ENCODE measurements around the gene DYRK1A. TPM values are rescaled to one million over a fixed set of nuclear protein-coding genes. Genes with fewer than 3 reads are reported as not detected.

The DYRK1A gene
- total RNA-seq, 5 donors from 2014 or later (not counting 1 experiment from before 2014, with no cell fraction given) = 113 to 149 (median 115) TPM

DNA sequence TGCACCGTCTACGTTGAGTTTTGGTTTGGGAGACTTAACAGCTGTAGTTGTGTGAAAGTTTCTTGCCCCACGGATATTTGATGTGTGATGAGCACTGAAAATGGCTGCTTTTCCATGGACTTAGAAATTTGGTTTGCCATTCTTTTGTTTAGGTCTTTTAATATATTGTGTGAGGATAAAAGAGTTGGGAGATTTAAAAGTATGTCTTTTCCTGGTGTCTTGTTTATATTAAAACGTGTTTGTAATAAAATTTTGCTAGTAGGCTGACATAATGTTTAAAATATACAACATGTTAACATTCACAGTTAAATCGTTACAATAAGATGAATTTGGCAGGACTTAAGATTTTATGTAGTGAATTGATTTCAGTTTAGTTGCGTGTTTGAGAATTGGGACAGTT lies 106.9 kb downstream of the DYRK1A start:
- peaks cover 82 to 91% (median 85%) of the 10 kb centered on the region in 3 donors for H3K4me1 Mint-ChIP-seq
- H3K36me3 Mint-ChIP-seq = peaks cover 36% of the 10 kb centered on the region
- H3K36me3 ChIP-seq (ENCODE audit: control insufficient read depth in 2 of 2, extremely low read depth in 1 of 2, insufficient read depth in 1 of 2, low read length in 1 of 2) = peaks cover 0 to 6% of the 10 kb centered on the region in 2 donors
- POLR2A ChIA-PET = interaction anchor here in 1 of 2 donors (0.5 kb wide), 1 partner anchor 481 kb away, joined by 3 read pairs; no protein-coding TSS in a partner anchor
- DNase-seq = no peak
- H3K4me1 ChIP-seq (ENCODE audit: control insufficient read depth in 1 of 2, extremely low read depth in 1 of 2, insufficient read depth in 2 of 2, low read length in 2 of 2) = peaks cover 11 to 27% of the 10 kb centered on the region in 2 experiments
- H3K27me3 ChIP-seq (replicated peaks in 1 of 2; ENCODE audit: control insufficient read depth in 2 of 2, extremely low read depth in 1 of 2, insufficient read depth in 2 of 2, low read length in 1 of 2) = no peaks in the 10 kb centered on the region
- H3K4me3 Mint-ChIP-seq = no peak overlapping the region
- H3K9me3 ChIP-seq = no peaks in the 10 kb centered on the region
- no peaks in the 10 kb centered on the region for H3K27me3 Mint-ChIP-seq
- H3K27ac Mint-ChIP-seq = no peak overlapping the region
- H3K27ac ChIP-seq (ENCODE audit: low read length) = no peak overlapping the region
- H3K4me3 ChIP-seq (ENCODE audit: control insufficient read depth in 1 of 2, extremely low read depth in 1 of 2, low read length in 1 of 2) = no peak overlapping the region
- ATAC-seq (replicated peaks in 1 of 4) = no peak
- no peaks in the 10 kb centered on the region for H3K9me3 Mint-ChIP-seq
- CTCF ChIA-PET = no interaction called here
- 80% methylated on average over 1 of the region's 6 CpGs for WGBS (ENCODE audit: insufficient coverage)

DNA sequence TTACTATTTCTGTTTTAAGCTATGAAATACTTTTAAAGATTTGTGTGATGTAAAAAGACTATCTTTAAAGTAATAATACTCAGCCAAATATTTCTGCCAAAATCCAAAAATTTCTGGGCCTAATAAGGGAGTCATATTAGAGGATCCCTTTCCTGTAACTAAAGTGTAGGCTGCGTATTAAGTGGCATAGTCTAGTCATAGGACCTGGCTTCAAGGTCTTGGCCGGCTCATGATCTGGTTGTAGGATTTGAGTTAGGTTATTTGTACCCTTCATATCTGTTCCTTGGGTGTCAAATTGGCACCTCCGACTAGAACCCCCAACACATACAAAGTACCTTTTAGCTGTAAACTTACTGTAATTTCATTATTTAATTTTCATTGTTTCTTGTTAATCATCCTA lies 107.8 kb downstream of the DYRK1A start:
- ChIA-PET POLR2A (interaction anchor here in 1 of 2 donors (0.5 to 0.6 kb wide), 4 partner anchors 20 to 482 kb away, joined by 3 to 4 read pairs (median 3); no protein-coding TSS in a partner anchor), CTCF (interaction anchor here in 1 of 2 donors (0.5 to 2.0 kb wide), 4 partner anchors 10 to 98 kb away, joined by 3 to 10 read pairs (median 4); no protein-coding TSS in a partner anchor)
- H3K27me3 ChIP-seq (replicated peaks in 1 of 2; ENCODE audit: control insufficient read depth in 2 of 2, extremely low read depth in 1 of 2, insufficient read depth in 2 of 2, low read length in 1 of 2) = no peaks in the 10 kb centered on the region
- H3K27ac ChIP-seq (ENCODE audit: low read length) = no peak overlapping the region
- no peak for ATAC-seq (replicated peaks in 1 of 4)
- Mint-ChIP-seq H3K27ac (peak overlapping the region in 1 of 2 donors; percentile 5), H3K9me3 (no peaks in the 10 kb centered on the region), H3K4me3 (no peak overlapping the region), H3K27me3 (no peaks in the 10 kb centered on the region), H3K4me1 (peaks cover 77 to 83% (median 81%) of the 10 kb centered on the region in 3 donors), H3K36me3 (peaks cover 28% of the 10 kb centered on the region)
- H3K9me3 ChIP-seq = no peaks in the 10 kb centered on the region
- H3K4me3 ChIP-seq (ENCODE audit: control insufficient read depth in 1 of 2, extremely low read depth in 1 of 2, low read length in 1 of 2) = no peak overlapping the region
- H3K4me1 ChIP-seq (ENCODE audit: control insufficient read depth in 1 of 2, extremely low read depth in 1 of 2, insufficient read depth in 2 of 2, low read length in 2 of 2) = peaks cover 11 to 26% of the 10 kb centered on the region in 2 experiments
- no peak for DNase-seq
- no CpG with 5 or more reads among the region's 3 CpGs for WGBS (ENCODE audit: insufficient coverage)
- peaks cover 0 to 7% of the 10 kb centered on the region in 2 donors for H3K36me3 ChIP-seq (ENCODE audit: control insufficient read depth in 2 of 2, extremely low read depth in 1 of 2, insufficient read depth in 1 of 2, low read length in 1 of 2)

DNA sequence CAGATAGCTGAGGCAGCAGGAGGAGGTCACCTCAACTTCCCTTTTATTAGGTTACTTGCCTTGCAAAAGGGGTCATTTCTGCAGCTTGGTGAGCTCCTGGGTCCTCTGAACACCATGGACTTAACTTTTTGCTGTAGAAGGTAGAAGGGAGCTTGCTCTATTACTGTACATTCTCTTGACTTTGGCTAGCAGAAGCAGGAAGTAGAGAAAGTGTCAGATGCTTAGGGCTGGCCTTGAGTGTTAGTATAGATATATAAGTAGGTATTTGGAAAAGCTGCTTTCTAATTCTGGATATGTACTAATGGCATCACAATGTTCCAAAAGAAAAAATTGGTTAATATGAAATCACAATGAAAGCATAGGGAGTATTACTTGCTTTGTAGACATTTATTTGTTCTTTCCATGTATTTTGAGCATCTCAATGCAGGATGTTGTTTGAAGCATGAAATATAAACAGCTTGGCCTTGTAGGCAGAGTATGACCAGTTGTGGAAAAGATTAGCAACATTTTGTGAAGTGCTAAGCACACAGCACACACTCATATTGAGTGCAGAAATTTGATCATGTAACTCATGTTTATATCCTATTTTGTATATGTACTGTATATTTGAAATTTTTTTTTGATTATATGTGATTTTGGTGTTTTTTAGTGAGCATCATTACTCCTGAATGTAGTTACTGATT lies 108.8 kb downstream of the DYRK1A start:
- H3K4me3 Mint-ChIP-seq = peak overlapping the region in 1 of 3 donors; percentile 25
- ATAC-seq (replicated peaks in 1 of 4) = peak; percentile 45 to 74 (median 65)

DNA sequence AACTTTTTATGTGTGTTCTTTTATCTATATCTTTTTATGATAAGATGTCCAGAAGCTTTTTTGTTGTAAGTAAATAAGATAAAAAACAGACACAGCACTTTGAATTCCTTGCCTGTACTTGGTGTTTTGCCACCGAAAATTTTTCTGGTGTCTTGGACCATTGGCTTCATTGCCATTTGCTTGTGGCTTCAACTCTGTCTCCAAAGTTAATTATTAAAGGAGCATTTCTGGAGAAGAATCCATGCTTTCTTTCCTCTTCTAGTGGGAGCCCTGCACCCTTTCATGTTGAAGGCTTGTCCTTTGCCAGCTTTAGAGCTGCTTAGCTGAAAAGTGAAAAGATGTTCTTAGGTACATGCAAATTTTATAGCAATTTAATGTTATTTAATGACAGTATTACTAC lies 112.2 kb downstream of the DYRK1A start:
- no peaks in the 10 kb centered on the region for H3K27me3 Mint-ChIP-seq
- no peak for ATAC-seq (replicated peaks in 1 of 4)
- Histone ChIP-seq H3K36me3 (ENCODE audit: control insufficient read depth in 2 of 2, extremely low read depth in 1 of 2, insufficient read depth in 1 of 2, low read length in 1 of 2) (peaks cover 0 to 29% of the 10 kb centered on the region in 2 donors), H3K27ac (ENCODE audit: low read length) (no peak overlapping the region), H3K27me3 (replicated peaks in 1 of 2; ENCODE audit: control insufficient read depth in 2 of 2, extremely low read depth in 1 of 2, insufficient read depth in 2 of 2, low read length in 1 of 2) (no peaks in the 10 kb centered on the region), H3K4me1 (ENCODE audit: control insufficient read depth in 1 of 2, extremely low read depth in 1 of 2, insufficient read depth in 2 of 2, low read length in 2 of 2) (peaks cover 11 to 14% of the 10 kb centered on the region in 2 experiments), H3K4me3 (ENCODE audit: control insufficient read depth in 1 of 2, extremely low read depth in 1 of 2, low read length in 1 of 2) (no peak overlapping the region), H3K9me3 (no peaks in the 10 kb centered on the region)
- WGBS (ENCODE audit: insufficient coverage) = no CpG with 5 or more reads among the region's 1 CpG
- no peaks in the 10 kb centered on the region for H3K9me3 Mint-ChIP-seq
- no peak for DNase-seq
- CTCF ChIA-PET = interaction anchor here (0.5 to 1.4 kb wide), 4 partner anchors 12 to 27 kb away, joined by 3 to 10 read pairs (median 4); no protein-coding TSS in a partner anchor
- POLR2A ChIA-PET = interaction anchor here in 1 of 2 donors (0.8 kb wide), 2 partner anchors 10 to 72 kb away, joined by 3 to 20 read pairs; no protein-coding TSS in a partner anchor
- no peak overlapping the region for H3K4me3 Mint-ChIP-seq
- H3K27ac Mint-ChIP-seq = no peak overlapping the region
- H3K4me1 Mint-ChIP-seq = peaks cover 42 to 54% (median 47%) of the 10 kb centered on the region in 3 donors
- peaks cover 24% of the 10 kb centered on the region for H3K36me3 Mint-ChIP-seq

More for the DNA sequence above, 108.8 kb downstream of the DYRK1A start:
- Mint-ChIP-seq H3K9me3 (no peaks in the 10 kb centered on the region), H3K4me1 (peaks cover 69 to 75% (median 74%) of the 10 kb centered on the region in 3 donors), H3K27ac (peak overlapping the region; percentile 5 to 71), H3K36me3 (peaks cover 27% of the 10 kb centered on the region), H3K27me3 (no peaks in the 10 kb centered on the region)
- no peak overlapping the region for H3K4me3 ChIP-seq (ENCODE audit: control insufficient read depth in 1 of 2, extremely low read depth in 1 of 2, low read length in 1 of 2)
- DNase-seq = no peak
- peak overlapping the region; percentile 26 for H3K27ac ChIP-seq (ENCODE audit: low read length)
- H3K4me1 ChIP-seq (ENCODE audit: control insufficient read depth in 1 of 2, extremely low read depth in 1 of 2, insufficient read depth in 2 of 2, low read length in 2 of 2) = peaks cover 11 to 19% of the 10 kb centered on the region in 2 experiments
- no peaks in the 10 kb centered on the region for H3K9me3 ChIP-seq
- ChIA-PET POLR2A (interaction anchor here in 1 of 2 donors (0.5 kb wide), 1 partner anchor 24 kb away, joined by 3 read pairs; no protein-coding TSS in a partner anchor), CTCF (interaction anchor here in 1 of 2 donors (1.1 to 2.0 kb wide), 3 partner anchors 11 to 89 kb away, joined by 3 to 10 read pairs (median 4); no protein-coding TSS in a partner anchor)
- peaks cover 0 to 7% of the 10 kb centered on the region in 2 donors for H3K36me3 ChIP-seq (ENCODE audit: control insufficient read depth in 2 of 2, extremely low read depth in 1 of 2, insufficient read depth in 1 of 2, low read length in 1 of 2)
- no peaks in the 10 kb centered on the region for H3K27me3 ChIP-seq (replicated peaks in 1 of 2; ENCODE audit: control insufficient read depth in 2 of 2, extremely low read depth in 1 of 2, insufficient read depth in 2 of 2, low read length in 1 of 2)

DNA sequence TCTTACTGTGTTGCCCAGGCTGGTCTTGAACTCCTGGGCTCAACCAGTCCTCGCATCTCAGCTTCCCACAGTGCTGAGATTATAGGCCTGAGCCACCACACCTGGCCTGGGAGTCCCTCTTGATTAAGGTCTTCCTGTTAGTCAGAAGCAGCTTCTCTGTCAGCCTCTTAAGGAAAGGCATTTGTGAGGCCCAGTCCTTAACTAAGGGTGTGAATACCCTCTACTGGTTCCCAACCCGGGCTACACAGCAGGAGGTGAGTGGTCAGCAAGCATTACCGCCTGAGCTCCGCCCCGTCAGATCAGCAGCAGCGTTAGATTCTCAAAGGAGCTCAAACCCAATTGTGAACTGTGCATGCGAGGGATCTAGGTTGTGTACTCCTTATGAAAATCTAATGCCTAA lies 117.2 kb downstream of the DYRK1A start:
- DNase-seq (no peak), ATAC-seq (replicated peaks in 1 of 4) (no peak)
- Mint-ChIP-seq H3K4me1 (peaks cover 15 to 22% (median 15%) of the 10 kb centered on the region in 3 donors), H3K4me3 (no peak overlapping the region), H3K9me3 (no peaks in the 10 kb centered on the region), H3K27ac (peak overlapping the region in 1 of 2 donors; percentile 28), H3K36me3 (peaks cover 28% of the 10 kb centered on the region), H3K27me3 (no peaks in the 10 kb centered on the region)
- Histone ChIP-seq H3K27me3 (replicated peaks in 1 of 2; ENCODE audit: control insufficient read depth in 2 of 2, extremely low read depth in 1 of 2, insufficient read depth in 2 of 2, low read length in 1 of 2) (no peaks in the 10 kb centered on the region), H3K4me3 (ENCODE audit: control insufficient read depth in 1 of 2, extremely low read depth in 1 of 2, low read length in 1 of 2) (no peak overlapping the region), H3K9me3 (no peaks in the 10 kb centered on the region), H3K27ac (ENCODE audit: low read length) (no peak overlapping the region), H3K4me1 (ENCODE audit: control insufficient read depth in 1 of 2, extremely low read depth in 1 of 2, insufficient read depth in 2 of 2, low read length in 2 of 2) (no peaks in the 10 kb centered on the region), H3K36me3 (ENCODE audit: control insufficient read depth in 2 of 2, extremely low read depth in 1 of 2, insufficient read depth in 1 of 2, low read length in 1 of 2) (peaks cover 0 to 58% of the 10 kb centered on the region in 2 donors)
- WGBS (ENCODE audit: insufficient coverage) = 94% methylated on average over 6 of the region's 7 CpGs
- CTCF ChIA-PET = interaction anchor here in 1 of 2 donors (0.9 kb wide), 1 partner anchor 17 kb away, joined by 4 read pairs; no protein-coding TSS in a partner anchor
- POLR2A ChIA-PET = no interaction called here
